A549 (cell line): Measurements from ENCODE around the gene SARDH. TPM values are rescaled to one million over a fixed set of nuclear protein-coding genes. Genes with fewer than 3 reads are reported as not detected.

Source experiments
- ATAC-seq, 2 experiments: fragments of 200-7000 bp in 1 of 2; fragments of >200 bp in 1 of 2; cut with Nextera tagmentation in 1 of 2; cut with Tn5 transposase in 1 of 2; 3 replicates each; pipeline versions ENCODE4 v1.8.0 to v1.9.1; 2018 to 2020; ENCODE audit warnings: mild to moderate bottlenecking in 1 of 2, moderate library complexity in 1 of 2
- CTCF ChIA-PET: fragments of 300-600 bp; sonication (Branson Sonifier 250); formaldehyde crosslinking; extraction: SDS; loops from one replicate; lab custom pipeline; 2021; ENCODE audit warnings: antibody characterized with exemption, inconsistent platforms; lab: Yijun Ruan, JAX
- POLR2A ChIA-PET: fragments of 350-600 bp; formaldehyde crosslinking; extraction: SDS; loops from one replicate; lab custom pipeline; 2021; ENCODE audit warnings: antibody characterized with exemption, inconsistent platforms; lab: Yijun Ruan, JAX
- DNase-seq, 2 experiments: peaks; one replicate each; pipeline versions ENCODE4 v3.0.0 to v3.0.0-alpha.2; 2011 to 2016; ENCODE audit warnings: low read depth in 1 of 2, low spot score in 1 of 2
- FAIRE-seq: peaks from 2 replicates; lab custom pipeline; 2011; peaks lifted over from hg19 to GRCh38; lab: Jason Lieb, UNC
- H3K27ac ChIP-seq, 2 experiments: fragments of >200 bp; sonication (Bioruptor Twin); formaldehyde crosslinking; 3 replicates each; pipeline ENCODE4 v1.5.1; 2016 to 2017
- H3K4me1 ChIP-seq: fragments of >200 bp; sonication (Bioruptor Twin); formaldehyde crosslinking; 3 replicates; pipeline ENCODE4 v1.6.1; 2016
- H3K4me2 ChIP-seq: fragments of >200 bp; sonication (Bioruptor Twin); formaldehyde crosslinking; 3 replicates; pipeline ENCODE4 v1.6.1; 2016
- H3K4me3 ChIP-seq: fragments of >200 bp; sonication (Bioruptor Twin); formaldehyde crosslinking; 3 replicates; pipeline ENCODE4 v1.5.1; 2016
- H3K9me3 ChIP-seq: fragments of >200 bp; sonication (Bioruptor Twin); formaldehyde crosslinking; 3 replicates; pipeline ENCODE4 v1.6.1; 2016
- BHLHE40 ChIP-seq: IDR thresholded peaks from 2 replicates; pipeline ENCODE4 v1.6.1; 2012; ENCODE audit warnings: low read depth, low read length, inconsistent platforms
- CHD2 ChIP-seq: fragments of 150-350 bp; IDR thresholded peaks from 2 replicates; pipeline ENCODE4 v1.6.1; 2014; ENCODE audit warnings: low read length; ENCODE audit not compliant: partially characterized antibody
- E2F6 ChIP-seq: IDR thresholded peaks from 2 replicates; pipeline ENCODE4 v1.6.1; 2012; ENCODE audit warnings: low read depth, borderline replicate concordance
- ELK1 ChIP-seq: fragments of 150-350 bp; IDR thresholded peaks from 2 replicates; pipeline ENCODE4 v1.6.1; 2014; ENCODE audit warnings: low read depth, mild to moderate bottlenecking, low read length
- ESRRA ChIP-seq: fragments of 150-350 bp; IDR thresholded peaks from 2 replicates; pipeline ENCODE4 v1.6.1; 2014; ENCODE audit warnings: mild to moderate bottlenecking, low read length, borderline replicate concordance
- FOSB ChIP-seq: fragments of 250-450 bp; sonication (Bioruptor Pico); IDR thresholded peaks from 2 replicates; pipeline ENCODE4 v1.5.0; 2020; ENCODE audit warnings: mild to moderate bottlenecking, moderate library complexity
- HEYL ChIP-seq: fragments of 250-450 bp; sonication (Bioruptor Pico); IDR thresholded peaks from 2 replicates; pipeline ENCODE4 v1.8.0; 2021; ENCODE audit warnings: mild to moderate bottlenecking, moderate library complexity
- HMGXB4 ChIP-seq: fragments of 250-450 bp; sonication (Bioruptor Pico); IDR thresholded peaks from 2 replicates; pipeline ENCODE4 v1.5.0; 2021; ENCODE audit warnings: mild to moderate bottlenecking, moderate library complexity, borderline replicate concordance
- HOXB5 ChIP-seq: fragments of 250-450 bp; sonication (Bioruptor Pico); IDR thresholded peaks from 2 replicates; pipeline ENCODE4 v1.5.0; 2020; ENCODE audit warnings: mild to moderate bottlenecking, moderate library complexity
- KDM1A ChIP-seq: fragments of 200-600 bp; sonication (generic); IDR thresholded peaks from 2 replicates; pipeline ENCODE4 v1.6.1; 2016; ENCODE audit warnings: low read depth, mild to moderate bottlenecking
- KDM5A ChIP-seq: fragments of 200-600 bp; sonication (generic); IDR thresholded peaks from 2 replicates; pipeline ENCODE4 v1.6.1; 2016; ENCODE audit warnings: antibody characterized with exemption, mild to moderate bottlenecking
- MAFK ChIP-seq: fragments of 450-650 bp; IDR thresholded peaks from 2 replicates; pipeline ENCODE4 v1.6.1; 2014; ENCODE audit not compliant: partially characterized antibody
- MAX ChIP-seq: IDR thresholded peaks from 2 replicates; pipeline ENCODE4 v1.6.1; 2012
- NPAS2 ChIP-seq: fragments of 250-450 bp; sonication (Bioruptor Pico); IDR thresholded peaks from 2 replicates; pipeline ENCODE4 v1.8.0; 2022; ENCODE audit warnings: mild to moderate bottlenecking, moderate library complexity, borderline replicate concordance
- RAD21 ChIP-seq, 2 experiments: fragments of >200 bp in 1 of 2; sonication (Bioruptor Twin) in 1 of 2; formaldehyde crosslinking in 1 of 2; IDR thresholded peaks in 1 of 2; conservative IDR thresholded peaks in 1 of 2; 2 replicates in 1 of 2; 3 replicates in 1 of 2; pipeline ENCODE4 v1.6.1; 2012 to 2018; ENCODE audit warnings: inconsistent platforms in 1 of 2
- RFX5 ChIP-seq: fragments of 450-650 bp; IDR thresholded peaks from 2 replicates; pipeline ENCODE4 v1.7.1; 2014; ENCODE audit warnings: antibody characterized with exemption, mild to moderate bottlenecking, moderate library complexity
- SMC3 ChIP-seq: fragments of >200 bp; sonication (Bioruptor Twin); formaldehyde crosslinking; IDR thresholded peaks from 3 replicates; pipeline ENCODE4 v1.6.1; 2018; ENCODE audit warnings: inconsistent platforms
- SREBF2 ChIP-seq: fragments of 450-650 bp; IDR thresholded peaks from 2 replicates; pipeline ENCODE4 v1.6.1; 2014; ENCODE audit warnings: mild to moderate bottlenecking, moderate library complexity
- WGBS: methylation state at CpG from one replicate; pipeline ENCODE4 v1.1.6; 2017; ENCODE audit errors: missing lambda C conversion rate; 5-methylcytosine and 5-hydroxymethylcytosine counted together
- polyA plus RNA-seq, 4 experiments: library from polyadenylated mRNA; depleted of rRNA in 3 of 4; stranded (reverse); fragments of >200 nt; fragmentation: RNase III in 1 of 4; extraction: RNeasy Plus Mini Kit Qiagen cat#74134 plus additional on column Dnase treatment in 1 of 4; gene quantifications; 2 replicates in 3 of 4; 3 replicates in 1 of 4; pipeline ENCODE4 v1.2.3, GENCODE V29; 2011 to 2017

The SARDH gene
- polyA plus RNA-seq, 2 of the 4 experiments (the other 2 are of a cell fraction), result 0.08 TPM; not detected in 1

GRCh38 chr9:133674091-133674490 lies 64.1 kb downstream of the SARDH start:
- 72% methylated on average over 7 of the region's 14 CpGs for WGBS
- H3K27ac ChIP-seq, result no peak overlapping the region
- no peak overlapping the region for H3K4me2 ChIP-seq
- ATAC-seq, result no peak
- ChIA-PET CTCF (interaction anchor here (1.1 kb wide), 1 partner anchor 9 kb away, joined by 3 read pairs; no protein-coding TSS in a partner anchor), POLR2A (no interaction called here)
- H3K4me3 ChIP-seq, result no peak overlapping the region
- DNase-seq, result no peak
- TF ChIP-seq HEYL (no peak), ESRRA (no peak), E2F6 (no peak), FOSB (CRISPR knock-in tag) (no peak), CHD2 (no peak), RAD21 (conservative IDR thresholded peaks at IDR 0.05 in 1 of 2, IDR thresholded peaks at IDR 0.05 in 1 of 2) (no peak), MAFK (no peak), MAX (no peak), HOXB5 (CRISPR knock-in tag) (no peak), BHLHE40 (no peak)
- H3K9me3 ChIP-seq, result no peaks in the 10 kb centered on the region; the same call in 2 of the 3 replicates
- H3K4me1 ChIP-seq, result no peaks in the 10 kb centered on the region
- no peak for FAIRE-seq

GRCh38 chr9:133673258-133673655 lies 64.9 kb downstream of the SARDH start:
- POLR2A ChIA-PET, result no interaction called here
- TF ChIP-seq NPAS2 (CRISPR knock-in tag) (no peak), KDM5A (no peak), SMC3 (no peak), RFX5 (no peak), ELK1 (no peak)
- TF ChIP-seq, all 56 proteins: peak for 0
- Histone ChIP-seq H3K27ac (no peak overlapping the region), H3K4me1 (no peaks in the 10 kb centered on the region), H3K4me3 (no peak overlapping the region), H3K4me2 (no peak overlapping the region), H3K9me3 (no peaks in the 10 kb centered on the region; the same call in 2 of the 3 replicates)
- 88% methylated on average over 9 of the region's 9 CpGs for WGBS
- DNase-seq, result no peak
- CTCF ChIA-PET, result interaction anchor here (1.4 kb wide), 1 partner anchor 89 kb away, joined by 3 read pairs; no protein-coding TSS in a partner anchor
- no peak for FAIRE-seq
- no peak for ATAC-seq

GRCh38 chr9:133672503-133673257 lies 65.5 kb downstream of the SARDH start:
- POLR2A ChIA-PET, result no interaction called here
- WGBS, result 70% methylated on average over 30 of the region's 31 CpGs
- no peak for TF ChIP-seq SREBF2
- TF ChIP-seq HMGXB4 (CRISPR knock-in tag), result no peak
- TF ChIP-seq KDM5A, result no peak
- TF ChIP-seq KDM1A, result no peak
- no peak for TF ChIP-seq SMC3
- FAIRE-seq, result no peak
- CTCF ChIA-PET, result interaction anchor here (1.4 kb wide), 1 partner anchor 88 kb away, joined by 3 read pairs; no protein-coding TSS in a partner anchor
- H3K4me2 ChIP-seq, result no peak overlapping the region
- DNase-seq, result no peak
- H3K4me1 ChIP-seq, result no peaks in the 10 kb centered on the region
- ATAC-seq, result no peak
- no peak overlapping the region for H3K4me3 ChIP-seq
- H3K9me3 ChIP-seq, result no peaks in the 10 kb centered on the region; the same call in 2 of the 3 replicates
- no peak overlapping the region for H3K27ac ChIP-seq
